GM12801 (cell line): ENCODE results near the gene EBNA1BP2.

ENCODE experiments used
- TF ChIP-seq, protein P1 (sequence below): IDR thresholded peaks from one replicate; pipeline ENCODE4 v1.5.1; 2011; ENCODE audit warnings: control low read depth; ENCODE audit not compliant: insufficient read length; ENCODE audit errors: extremely low read depth

Gene EBNA1BP2

DNA sequence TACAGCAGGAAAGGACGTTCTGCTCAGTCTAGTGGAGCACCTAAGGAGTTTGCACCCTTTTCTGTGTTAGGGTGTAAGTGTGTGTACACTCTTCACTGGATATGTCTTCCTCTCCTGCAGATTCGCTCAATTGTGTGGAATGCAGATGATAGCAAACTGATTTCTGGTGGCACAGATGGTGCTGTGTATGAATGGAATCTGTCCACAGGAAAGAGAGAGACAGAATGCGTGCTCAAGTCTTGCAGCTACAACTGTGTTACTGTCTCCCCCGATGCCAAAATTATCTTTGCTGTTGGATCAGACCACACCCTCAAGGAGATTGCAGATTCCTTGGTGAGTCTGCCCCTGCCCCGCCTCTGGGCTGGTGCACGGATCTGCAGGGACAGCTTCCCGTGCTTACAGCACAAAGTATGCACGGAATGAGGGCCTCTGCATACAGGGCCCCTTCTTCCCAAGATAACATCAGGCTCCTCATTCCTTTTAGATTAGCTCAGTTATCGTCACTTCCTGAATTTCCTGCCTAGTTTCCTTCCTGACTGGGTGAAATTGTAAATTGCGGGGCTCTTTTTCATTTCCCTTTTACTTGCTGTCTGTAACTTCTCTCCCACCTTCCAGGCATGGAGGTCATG is 34.6 kb upstream of the EBNA1BP2 start:
- TF ChIP-seq, protein P1, sequence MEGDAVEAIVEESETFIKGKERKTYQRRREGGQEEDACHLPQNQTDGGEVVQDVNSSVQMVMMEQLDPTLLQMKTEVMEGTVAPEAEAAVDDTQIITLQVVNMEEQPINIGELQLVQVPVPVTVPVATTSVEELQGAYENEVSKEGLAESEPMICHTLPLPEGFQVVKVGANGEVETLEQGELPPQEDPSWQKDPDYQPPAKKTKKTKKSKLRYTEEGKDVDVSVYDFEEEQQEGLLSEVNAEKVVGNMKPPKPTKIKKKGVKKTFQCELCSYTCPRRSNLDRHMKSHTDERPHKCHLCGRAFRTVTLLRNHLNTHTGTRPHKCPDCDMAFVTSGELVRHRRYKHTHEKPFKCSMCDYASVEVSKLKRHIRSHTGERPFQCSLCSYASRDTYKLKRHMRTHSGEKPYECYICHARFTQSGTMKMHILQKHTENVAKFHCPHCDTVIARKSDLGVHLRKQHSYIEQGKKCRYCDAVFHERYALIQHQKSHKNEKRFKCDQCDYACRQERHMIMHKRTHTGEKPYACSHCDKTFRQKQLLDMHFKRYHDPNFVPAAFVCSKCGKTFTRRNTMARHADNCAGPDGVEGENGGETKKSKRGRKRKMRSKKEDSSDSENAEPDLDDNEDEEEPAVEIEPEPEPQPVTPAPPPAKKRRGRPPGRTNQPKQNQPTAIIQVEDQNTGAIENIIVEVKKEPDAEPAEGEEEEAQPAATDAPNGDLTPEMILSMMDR, result no peak

DNA sequence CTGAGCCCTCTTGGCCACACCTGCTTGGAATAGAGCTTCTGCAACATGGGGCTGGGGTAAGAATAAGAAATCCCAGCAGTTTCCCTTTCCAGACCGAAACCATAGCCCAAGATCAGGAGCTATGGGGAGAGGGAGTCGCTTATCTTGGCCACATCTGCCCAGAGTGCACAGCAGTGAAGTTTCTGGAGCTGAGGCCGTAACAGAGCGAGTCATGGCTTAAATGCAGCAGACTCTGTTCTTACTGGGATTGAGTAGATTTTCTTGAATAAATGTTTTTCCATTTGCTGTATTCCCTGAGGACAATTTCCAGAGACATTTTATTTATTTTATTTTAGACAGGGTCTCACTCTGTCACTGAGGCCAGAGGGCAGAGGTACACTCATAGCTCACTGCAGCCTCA is 33.6 kb upstream of the EBNA1BP2 start:
- TF ChIP-seq, protein P1, result no peak

DNA sequence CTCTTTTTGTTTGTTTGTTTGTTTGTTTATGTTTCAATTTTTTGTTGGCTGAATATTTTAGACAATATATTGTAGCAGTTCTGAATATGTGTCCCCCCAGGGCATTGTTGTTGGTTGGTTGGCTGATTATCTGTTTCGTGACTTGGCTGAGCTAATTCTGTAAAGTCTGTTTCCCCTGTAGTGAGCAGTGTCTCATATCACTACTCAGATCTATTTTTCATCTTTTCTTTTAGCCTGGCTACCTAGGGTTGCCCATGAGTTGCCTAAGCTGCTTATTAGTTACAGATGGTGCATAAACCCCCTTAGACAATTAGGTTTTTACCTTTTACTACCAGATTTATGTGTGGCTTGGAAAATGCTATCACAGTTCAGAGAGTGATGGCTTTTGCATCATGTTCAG is 32.3 kb upstream of the EBNA1BP2 start:
- TF ChIP-seq, protein P1, result no peak

- TF ChIP-seq, protein P1, result no peak
Measured at GRCh38 chr1:43203859-43204258, 31.8 kb upstream of the EBNA1BP2 start.

DNA sequence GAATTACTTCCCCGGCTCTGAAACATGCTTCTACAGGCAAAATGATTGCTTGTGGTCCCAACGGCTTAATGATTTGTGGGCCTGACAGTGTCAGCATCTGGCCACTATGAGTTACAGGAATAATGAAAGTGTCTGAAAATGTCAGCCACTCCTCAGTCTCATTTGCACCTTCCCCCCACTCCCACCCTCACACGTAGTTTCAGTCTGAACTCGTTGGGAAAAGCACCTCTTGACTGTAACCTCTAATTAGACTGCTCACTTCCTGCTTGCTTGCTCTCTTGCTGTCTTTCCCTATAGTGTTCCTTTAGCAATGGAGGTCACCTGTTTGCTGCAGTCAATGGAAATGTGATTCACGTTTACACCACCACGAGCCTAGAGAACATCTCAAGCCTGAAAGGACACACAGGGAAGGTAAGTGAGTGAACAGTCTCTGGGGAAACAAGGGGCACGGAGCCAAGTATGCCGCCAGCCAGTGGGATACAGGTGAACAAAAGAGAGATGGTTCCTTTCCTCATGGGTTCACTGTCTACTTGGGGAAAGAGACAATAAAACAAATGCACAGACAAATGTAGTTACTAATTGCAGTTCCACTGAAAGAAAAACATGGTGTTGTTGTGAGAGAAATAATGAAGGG is 27.1 kb upstream of the EBNA1BP2 start:
- TF ChIP-seq, protein P1, result no peak

- TF ChIP-seq, protein P1, result no peak
Measured at GRCh38 chr1:43197343-43198127, 25.4 kb upstream of the EBNA1BP2 start.

GRCh38 chr1:43194509-43194908 is 22.4 kb upstream of the EBNA1BP2 start:
- TF ChIP-seq, protein P1, result no peak
